NCI-H1092 treated with DMSO at 0.1 percent for 48 hours (cell line): ENCODE measurements around the gene PXN.
"Not testable (repeated sequence)": the region's sequence is repeated elsewhere in the genome, so short reads cannot be mapped to it uniquely, and the experiment has no call there.

Source experiments
- DNase-seq: peaks from one replicate; lab custom pipeline; 2025; lab: John Stamatoyannopoulos, UW

PXN gene

GRCh38 chr12:120241561-120242274 is 23.8 kb downstream of the PXN start:
- no peak for DNase-seq

- no peak for DNase-seq
These were observed 25.1 kb downstream of the PXN start for GRCh38 chr12:120240495-120240833.

- DNase-seq = no peak
These were observed 25.6 kb downstream of the PXN start for GRCh38 chr12:120239776-120240494.

- DNase-seq = no peak
These were observed 26.6 kb downstream of the PXN start for GRCh38 chr12:120238839-120239445.

GRCh38 chr12:120238217-120238616 is 27.3 kb downstream of the PXN start:
- DNase-seq = no peak

- DNase-seq = no peak
These were observed 28.0 kb downstream of the PXN start for GRCh38 chr12:120237360-120238171.

GRCh38 chr12:120236809-120237208 is 28.7 kb downstream of the PXN start:
- not testable (repeated sequence) for DNase-seq

GRCh38 chr12:120235369-120236323 is 29.9 kb downstream of the PXN start:
- DNase-seq = no peak

GRCh38 chr12:120234643-120235368 is 30.7 kb downstream of the PXN start:
- DNase-seq = peak; percentile 50

GRCh38 chr12:120231316-120232011 is 34.1 kb downstream of the PXN start:
- DNase-seq = no peak

GRCh38 chr12:120230974-120231315 is 34.6 kb downstream of the PXN start:
- no peak for DNase-seq

- DNase-seq = no peak
These were observed 35.1 kb downstream of the PXN start for GRCh38 chr12:120230326-120230973.

GRCh38 chr12:120229487-120230325 is 35.8 kb downstream of the PXN start:
- no peak for DNase-seq

- no peak for DNase-seq
These were observed 36.5 kb downstream of the PXN start for GRCh38 chr12:120229071-120229486.

- peak; percentile 47 for DNase-seq
These were observed 37.0 kb downstream of the PXN start for GRCh38 chr12:120228291-120229070.

GRCh38 chr12:120228041-120228290 is 37.6 kb downstream of the PXN start:
- DNase-seq = no peak

- DNase-seq = no peak
These were observed 38.1 kb downstream of the PXN start for GRCh38 chr12:120227233-120228040.
